ENCODE data around the gene RANBP17. TPM values are rescaled to one million over a fixed set of nuclear protein-coding genes. Genes with fewer than 3 reads are reported as not detected.

Gene RANBP17
- total and polyA plus RNA-seq, 2 of the 4 experiments (the other 2 are of a cell fraction), result 8.2 to 29.0 TPM

GRCh38 chr5:171188016-171188415 lies 326.2 kb downstream of the RANBP17 start:
- H3K27me3 ChIP-seq (ENCODE audit: control insufficient read depth, insufficient read depth, low read length), result no peaks in the 10 kb centered on the region
- H3K4ac ChIP-seq (ENCODE audit: low read depth, low read length), result no peak overlapping the region
- BruUV-seq (replicated peaks), result no TSS peak
- no peaks in the 10 kb centered on the region for H4K20me1 ChIP-seq (ENCODE audit: insufficient read depth, low read length)
- no peak overlapping the region for H2AK9ac ChIP-seq (replicated peaks; ENCODE audit: low read depth, low read length, poor library complexity)
- no peaks in the 10 kb centered on the region for H3K79me1 ChIP-seq (ENCODE audit: low read depth in 1 of 2, low read length in 2 of 2)
- no peak overlapping the region for H3K9ac ChIP-seq (ENCODE audit: low read depth, low read length)
- no peak overlapping the region for H2BK120ac ChIP-seq (ENCODE audit: low read depth, low read length)
- TF ChIP-seq CTCF (conservative IDR thresholded peaks at IDR 0.05; ENCODE audit: low read depth, low read length), result no peak
- TF ChIP-seq POLR2A (IDR thresholded peaks at IDR 0.05; ENCODE audit: low read depth, low read length), result no peak
- no peak for TF ChIP-seq RCOR1 (IDR thresholded peaks at IDR 0.05; ENCODE audit: insufficient replicate concordance, low read length)
- TF ChIP-seq MAFK (IDR thresholded peaks at IDR 0.05; ENCODE audit: low read depth, low read length), result no peak
- no peak for TF ChIP-seq SMC3 (IDR thresholded peaks at IDR 0.05; ENCODE audit: low read depth, low read length)
- TF ChIP-seq BHLHE40 (IDR thresholded peaks at IDR 0.05; ENCODE audit: low read depth, low read length), result no peak
- no peak for TF ChIP-seq RAD21 (IDR thresholded peaks at IDR 0.05; ENCODE audit: low read length)
- TF ChIP-seq FOS (IDR thresholded peaks at IDR 0.05; ENCODE audit: low read depth, low read length), result no peak
- TF ChIP-seq NFE2L2 (IDR thresholded peaks at IDR 0.05; ENCODE audit: low read depth, low read length), result no peak
- TF ChIP-seq MAZ (IDR thresholded peaks at IDR 0.05; ENCODE audit: borderline replicate concordance, low read depth, low read length), result no peak
- TF ChIP-seq CHD1 (IDR thresholded peaks at IDR 0.05; ENCODE audit: low read depth, low read length), result no peak
- no peak for TF ChIP-seq RFX5 (IDR thresholded peaks at IDR 0.05; ENCODE audit: low read depth, low read length)
- no peak for TF ChIP-seq USF2 (IDR thresholded peaks at IDR 0.05; ENCODE audit: low read depth, low read length)
- no peak for TF ChIP-seq MXI1 (IDR thresholded peaks at IDR 0.05; ENCODE audit: borderline replicate concordance, low read depth, low read length)
- H2BK20ac ChIP-seq (ENCODE audit: low read depth, low read length), result no peak overlapping the region
- H2BK15ac ChIP-seq (ENCODE audit: low read depth, low read length), result no peak overlapping the region
- no peak overlapping the region for H3K27ac ChIP-seq (ENCODE audit: insufficient read depth, low read length)
- no peak overlapping the region for H3K56ac ChIP-seq (ENCODE audit: extremely low read depth, insufficient read depth, low read length)
- no peaks in the 10 kb centered on the region for H3K4me1 ChIP-seq (ENCODE audit: control insufficient read depth, insufficient read depth, low read length)
- H3K9me3 ChIP-seq (ENCODE audit: control insufficient read depth, insufficient read depth, low read length), result no peaks in the 10 kb centered on the region
- H3K36me3 ChIP-seq (ENCODE audit: control insufficient read depth, insufficient read depth, low read length), result no peaks in the 10 kb centered on the region
- no peak overlapping the region for H2AFZ ChIP-seq (replicated peaks; ENCODE audit: low read length, poor library complexity)
- no peak overlapping the region for H3K4me3 ChIP-seq (ENCODE audit: insufficient read depth, low read depth, low read length)
- H2BK5ac ChIP-seq (ENCODE audit: low read depth, low read length, poor library complexity, severe bottlenecking), result no peak overlapping the region
- no peak overlapping the region for H2AK5ac ChIP-seq (ENCODE audit: low read depth, low read length)
- H3K4me2 ChIP-seq (ENCODE audit: low read depth, low read length), result no peak overlapping the region
- H4K5ac ChIP-seq (ENCODE audit: low read depth, low read length), result no peak overlapping the region
- no peak overlapping the region for H3K23ac ChIP-seq (ENCODE audit: low read depth, low read length)
- H3K18ac ChIP-seq (ENCODE audit: low read depth, low read length), result no peak overlapping the region
- ATAC-seq (ENCODE audit: low read depth) (no peak), DNase-seq (no peak)
- no peak overlapping the region for H4K8ac ChIP-seq (ENCODE audit: low read depth in 2 of 2, low read length in 2 of 2)
- no peak overlapping the region for H4K91ac ChIP-seq (ENCODE audit: insufficient read depth, low read depth, low read length)
- no CpG with 5 or more reads among the region's 4 CpGs for WGBS, 2 experiments (ENCODE audit: extremely low coverage in 2 of 2, insufficient read length in 1 of 2)
- CTCF ChIA-PET, result no interaction called here
- H3K9me1 ChIP-seq (ENCODE audit: insufficient read depth, low read length), result no peaks in the 10 kb centered on the region
- intact Hi-C loops (cut with micrococcal nuclease) (no loop called here), in situ Hi-C loops (cut with MboI; ENCODE audit: low sequenced_read_pairs) (no loop called here), dilution Hi-C loops (cut with HindIII; ENCODE audit: low sequenced_read_pairs, unreplicated experiment) (no loop called here)
- POLR2A ChIA-PET (ENCODE audit: unreplicated experiment), result no interaction called here
- H3K14ac ChIP-seq (replicated peaks; ENCODE audit: low read depth, low read length), result no peak overlapping the region

All from IMR-90 (cell line).